Spinal cord (tissue), 10 donors: ENCODE measurements around the gene NFKBIB. TPM values are rescaled to one million over a fixed set of nuclear protein-coding genes. Genes with fewer than 3 reads are reported as not detected.
A peak's percentile ranks its signal among the peaks of the same experiment; 100 is the strongest.

Source experiments
- DNase-seq, 6 donors: peaks; one replicate each; pipeline versions ENCODE4 v3.0.0 to v3.0.0-alpha.2; 2013 to 2015; ENCODE audit warnings: low spot score in 6 of 6, low read depth in 4 of 6
- H3K27ac ChIP-seq: one replicate; pipeline ENCODE4 v1.5.1; 2013; ENCODE audit warnings: low read depth, low read length, control low read depth
- H3K27me3 ChIP-seq: one replicate; pipeline ENCODE4 v1.6.1; 2013; ENCODE audit warnings: low read length; ENCODE audit not compliant: control insufficient read depth, insufficient read depth
- H3K36me3 ChIP-seq: one replicate; pipeline ENCODE4 v1.6.1; 2013; ENCODE audit warnings: low read length; ENCODE audit not compliant: control insufficient read depth, insufficient read depth
- H3K4me1 ChIP-seq: one replicate; pipeline ENCODE4 v1.6.1; 2013; ENCODE audit warnings: low read length; ENCODE audit not compliant: control insufficient read depth, insufficient read depth
- H3K4me3 ChIP-seq: one replicate; pipeline ENCODE4 v1.5.1; 2013; ENCODE audit warnings: low read depth, low read length, control low read depth
- H3K9me3 ChIP-seq: one replicate; pipeline ENCODE4 v1.6.1; 2013; ENCODE audit warnings: low read length; ENCODE audit not compliant: control insufficient read depth, insufficient read depth
- WGBS: methylation state at CpG from one replicate; pipeline ENCODE4 v1.1.5; 2013; ENCODE audit warnings: missing lambda C conversion rate; ENCODE audit not compliant: insufficient coverage; 5-methylcytosine and 5-hydroxymethylcytosine counted together
- polyA plus RNA-seq, 2 donors: library from polyadenylated mRNA; unstranded; fragments of 120-200 nt; gene quantifications; one replicate each; pipeline ENCODE4 v1.2.1, GENCODE V29; 2013; ENCODE audit not compliant: insufficient read length in 2 of 2
- total RNA-seq, 2 donors: library from RNA; depleted of rRNA in 1 of 2; stranded (reverse); fragments of 120-200 nt in 1 of 2; fragments of >200 nt in 1 of 2; gene quantifications; one replicate each; pipeline versions ENCODE4 v1.2.3 to v1.2.4, GENCODE V29; 2013 to 2014
- donor health status: healthy.

NFKBIB gene
- total and polyA plus RNA-seq, 4 donors, result 5.6 to 14.8 (median 12.7) TPM

- Histone ChIP-seq H3K9me3 (no peaks in the 10 kb centered on the region), H3K27ac (no peak overlapping the region), H3K27me3 (no peaks in the 10 kb centered on the region), H3K4me1 (peaks cover 12% of the 10 kb centered on the region), H3K36me3 (peaks cover 6% of the 10 kb centered on the region), H3K4me3 (no peak overlapping the region)
- DNase-seq, result no peak
- WGBS, result no CpG with 5 or more reads among the region's 3 CpGs
These were observed 51.4 kb downstream of the NFKBIB start for GRCh38 chr19:38951187-38951586.

- Histone ChIP-seq H3K27me3 (no peaks in the 10 kb centered on the region), H3K4me1 (peaks cover 12% of the 10 kb centered on the region), H3K4me3 (no peak overlapping the region), H3K9me3 (no peaks in the 10 kb centered on the region), H3K27ac (no peak overlapping the region), H3K36me3 (no peaks in the 10 kb centered on the region)
- DNase-seq, result peak in 2 of 6 donors; percentile 40 to 61
- 63% methylated on average over 11 of the region's 13 CpGs for WGBS
These were observed 52.8 kb downstream of the NFKBIB start for GRCh38 chr19:38952395-38953165.

- Histone ChIP-seq H3K4me3 (no peak overlapping the region), H3K4me1 (peaks cover 12% of the 10 kb centered on the region), H3K36me3 (no peaks in the 10 kb centered on the region), H3K27me3 (no peaks in the 10 kb centered on the region), H3K9me3 (no peaks in the 10 kb centered on the region), H3K27ac (no peak overlapping the region)
- no peak for DNase-seq
- 74% methylated on average over 4 of the region's 4 CpGs for WGBS
These were observed 53.9 kb downstream of the NFKBIB start for GRCh38 chr19:38953677-38954076.

DNA sequence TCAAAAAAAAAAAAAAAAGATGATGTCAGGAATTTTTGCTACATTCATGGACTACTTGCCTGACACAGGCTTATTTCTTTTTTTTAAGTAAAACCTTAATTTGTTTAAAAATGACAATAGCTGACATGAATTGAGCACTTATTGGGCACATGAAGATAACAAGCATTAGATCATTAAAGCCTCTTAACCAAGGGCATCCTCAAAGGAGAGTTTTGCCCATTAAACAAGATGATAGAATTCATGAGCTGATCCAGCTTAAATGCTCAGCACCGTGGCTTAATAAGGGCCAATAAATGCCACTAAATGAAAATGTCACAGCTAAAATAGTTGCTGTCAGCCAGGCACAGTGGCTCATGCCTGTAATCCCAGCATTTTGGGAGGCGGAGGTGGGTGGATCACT lies 56.5 kb downstream of the NFKBIB start:
- 63% methylated on average over 1 of the region's 2 CpGs for WGBS
- H3K27me3 ChIP-seq, result no peaks in the 10 kb centered on the region

GRCh38 chr19:38958301-38958700 lies 58.5 kb downstream of the NFKBIB start:
- H3K27me3 ChIP-seq, result no peaks in the 10 kb centered on the region
- no peaks in the 10 kb centered on the region for H3K9me3 ChIP-seq
- H3K4me3 ChIP-seq, result no peak overlapping the region
- H3K4me1 ChIP-seq, result peaks cover 12% of the 10 kb centered on the region
- no peak overlapping the region for H3K27ac ChIP-seq
- WGBS, result no CpG with 5 or more reads among the region's 2 CpGs
- no peaks in the 10 kb centered on the region for H3K36me3 ChIP-seq
- no peak for DNase-seq

More for the DNA sequence above, 56.5 kb downstream of the NFKBIB start:
- Histone ChIP-seq H3K4me1 (no peaks in the 10 kb centered on the region), H3K4me3 (no peak overlapping the region), H3K36me3 (no peaks in the 10 kb centered on the region), H3K27ac (no peak overlapping the region), H3K9me3 (no peaks in the 10 kb centered on the region)
- peak in 1 of 6 donors; percentile 18 for DNase-seq

Other genes with a start within 250 kb of the NFKBIB start
- gene CAPN12, start 155.5 kb upstream of the NFKBIB start, total RNA-seq, result 1 to 10 TPM in 1 of 2 donors, under 1 TPM in 1; 0.69 to 1.1 TPM
- gene CAPN12, start 155.5 kb upstream of the NFKBIB start, polyA plus RNA-seq, result 1 to 10 TPM; 2.5 to 2.8 TPM
- under 1 TPM in 1 of 2 donors, not detected in 1; 0.72 TPM for gene LGALS7, start 126.5 kb upstream of the NFKBIB start, total RNA-seq
- 1 to 10 TPM in 1 of 2 donors, not detected in 1; 1.4 TPM for gene LGALS7, start 126.5 kb upstream of the NFKBIB start, polyA plus RNA-seq
- 1 to 10 TPM in 1 of 2 donors, not detected in 1; 1.9 TPM for gene LGALS7B, start 110.8 kb upstream of the NFKBIB start, total RNA-seq
- 1 to 10 TPM in 1 of 2 donors, not detected in 1; 2.6 TPM for gene LGALS7B, start 110.8 kb upstream of the NFKBIB start, polyA plus RNA-seq
- gene LGALS4, start 87.0 kb upstream of the NFKBIB start, total RNA-seq, result 1 to 10 TPM in 1 of 2 donors, under 1 TPM in 1; 0.89 to 1.0 TPM
- gene LGALS4, start 87.0 kb upstream of the NFKBIB start, polyA plus RNA-seq, result 1 to 10 TPM; 1.8 to 2.0 TPM
- 10 to 100 TPM; 31.1 to 49.4 TPM for gene ECH1, start 68.2 kb upstream of the NFKBIB start, total RNA-seq
- gene ECH1, start 68.2 kb upstream of the NFKBIB start, polyA plus RNA-seq, result 100 to 1,000 TPM; 123 to 142 TPM
- gene HNRNPL, start 50.0 kb upstream of the NFKBIB start, total RNA-seq, result 100 to 1,000 TPM; 214 to 274 TPM
- gene HNRNPL, start 50.0 kb upstream of the NFKBIB start, polyA plus RNA-seq, result 100 to 1,000 TPM; 312 to 338 TPM
- 10 to 100 TPM in 1 of 2 donors, 1 to 10 TPM in 1; 8.7 to 11.7 TPM for gene RINL, start 21.7 kb upstream of the NFKBIB start, total RNA-seq
- 10 to 100 TPM; 22.5 to 28.2 TPM for gene RINL, start 21.7 kb upstream of the NFKBIB start, polyA plus RNA-seq
- gene SIRT2, start 351 bp upstream of the NFKBIB start, total RNA-seq, result 100 to 1,000 TPM; 277 to 339 TPM
- gene SIRT2, start 351 bp upstream of the NFKBIB start, polyA plus RNA-seq, result 100 to 1,000 TPM; 652 to 771 TPM
- 1 to 10 TPM in 1 of 2 donors, under 1 TPM in 1; 0.89 to 1.9 TPM for gene CCER2, start 12.2 kb downstream of the NFKBIB start, total RNA-seq
- gene CCER2, start 12.2 kb downstream of the NFKBIB start, polyA plus RNA-seq, result 1 to 10 TPM; 3.6 to 3.7 TPM
- gene SARS2, start 30.8 kb downstream of the NFKBIB start, total RNA-seq, result 10 to 100 TPM in 1 of 2 donors, 1 to 10 TPM in 1; 8.1 to 19.7 TPM
- gene SARS2, start 30.8 kb downstream of the NFKBIB start, polyA plus RNA-seq, result 10 to 100 TPM; 34.1 to 47.7 TPM
- 10 to 100 TPM; 18.7 to 21.9 TPM for gene MRPS12, start 31.0 kb downstream of the NFKBIB start, total RNA-seq
- gene MRPS12, start 31.0 kb downstream of the NFKBIB start, polyA plus RNA-seq, result 10 to 100 TPM; 25.8 to 26.9 TPM
- 10 to 100 TPM in 1 of 2 donors, 1 to 10 TPM in 1; 7.7 to 20.8 TPM for gene FBXO17, start 75.8 kb downstream of the NFKBIB start, total RNA-seq
- 10 to 100 TPM; 13.2 to 18.0 TPM for gene FBXO17, start 75.8 kb downstream of the NFKBIB start, polyA plus RNA-seq
- gene FBXO27, start 132.6 kb downstream of the NFKBIB start, total RNA-seq, result 1 to 10 TPM; 6.4 to 8.7 TPM
- gene FBXO27, start 132.6 kb downstream of the NFKBIB start, polyA plus RNA-seq, result 10 to 100 TPM; 32.7 to 39.1 TPM
- under 1 TPM in 1 of 2 donors, not detected in 1; 0.10 TPM for gene ACP7, start 184.4 kb downstream of the NFKBIB start, total RNA-seq
- under 1 TPM; 0.27 to 0.35 TPM for gene ACP7, start 184.4 kb downstream of the NFKBIB start, polyA plus RNA-seq
- 10 to 100 TPM in 1 of 2 donors, 1 to 10 TPM in 1; 3.0 to 10.1 TPM for gene PAK4, start 225.8 kb downstream of the NFKBIB start, total RNA-seq
- gene PAK4, start 225.8 kb downstream of the NFKBIB start, polyA plus RNA-seq, result 10 to 100 TPM; 34.0 to 39.4 TPM